GM12878 (cell line): ENCODE measurements around the gene PAX9. TPM values are rescaled to one million over a fixed set of nuclear protein-coding genes. Genes with fewer than 3 reads are reported as not detected.

Experiments
- ATAC-seq: fragments of 200-7000 bp; cut with Tn5 transposase; 3 replicates; pipeline ENCODE4 v1.9.1; 2020; ENCODE audit warnings: mild to moderate bottlenecking, moderate library complexity
- BruUV-seq: library from RNA; stranded (reverse); fragments of 400-500 nt; replicated peaks from 2 replicates; lab custom pipeline; 2021; lab: Mats Ljungman, UMichigan
- CTCF ChIA-PET: fragments of 300-600 bp; sonication (Branson Sonifier 250); formaldehyde crosslinking; extraction: SDS; loops from one replicate; lab custom pipeline; 2021; ENCODE audit warnings: inconsistent platforms; lab: Yijun Ruan, JAX
- POLR2A ChIA-PET: fragments of 350-600 bp; formaldehyde crosslinking; extraction: SDS; loops from one replicate; lab custom pipeline; 2021; ENCODE audit warnings: inconsistent platforms; lab: Charles Lee
- RAD21 ChIA-PET: fragments of 300-600 bp; sonication (Branson Sonifier 250); formaldehyde crosslinking; loops from one replicate; lab custom pipeline; 2023; ENCODE audit warnings: antibody characterized with exemption; ENCODE audit not compliant: unreplicated experiment; lab: Charles Lee
- SMC1A ChIA-PET: fragments of 300-600 bp; sonication (Branson Sonifier 250); formaldehyde crosslinking; loops from one replicate; lab custom pipeline; 2023; ENCODE audit not compliant: unreplicated experiment, uncharacterized antibody; lab: Charles Lee
- DNase-seq: peaks from one replicate; pipeline ENCODE4 v3.0.0-alpha.2; 2011; ENCODE audit warnings: low read depth, low spot score
- FAIRE-seq: peaks from 3 replicates; lab custom pipeline; 2011; peaks lifted over from hg19 to GRCh38; lab: Jason Lieb, UNC
- H2AFZ ChIP-seq: 2 replicates; pipeline ENCODE4 v1.6.0; 2011; ENCODE audit warnings: low read depth, low read length, control low read depth; ENCODE audit not compliant: control insufficient read depth
- H3K27ac ChIP-seq: 2 replicates; pipeline ENCODE4 v1.5.1; 2011; ENCODE audit warnings: control low read depth; ENCODE audit not compliant: control insufficient read depth, insufficient read depth
- H3K27me3 ChIP-seq, 2 experiments: replicated peaks in 1 of 2; 2 replicates each; pipeline versions ENCODE4 v1.6.0 to v1.6.1; 2011; ENCODE audit warnings: low read length in 1 of 2; ENCODE audit not compliant: control insufficient read depth in 2 of 2, insufficient read depth in 2 of 2
- H3K36me3 ChIP-seq, 2 experiments: 2 replicates each; pipeline ENCODE4 v1.5.1; 2011; ENCODE audit warnings: low read length in 1 of 2; ENCODE audit not compliant: control insufficient read depth in 2 of 2, insufficient read depth in 2 of 2
- H3K4me1 ChIP-seq: 2 replicates; pipeline ENCODE4 v1.6.1; 2011; ENCODE audit warnings: mild to moderate bottlenecking, low read length, moderate library complexity, mixed read lengths; ENCODE audit not compliant: control insufficient read depth, insufficient read depth
- H3K4me2 ChIP-seq: 2 replicates; pipeline ENCODE4 v1.6.0; 2011; ENCODE audit warnings: control low read depth; ENCODE audit not compliant: control insufficient read depth, insufficient read depth
- H3K4me3 ChIP-seq: fragments of 200-600 bp; sonication (generic); 2 replicates; pipeline ENCODE4 v1.5.1; 2016
- H3K79me2 ChIP-seq: 2 replicates; pipeline ENCODE4 v1.6.0; 2011; ENCODE audit warnings: low read length; ENCODE audit not compliant: control insufficient read depth, insufficient read depth
- H3K9ac ChIP-seq: 2 replicates; pipeline ENCODE4 v1.8.0; 2011; ENCODE audit warnings: low read length, control low read depth, mixed read lengths; ENCODE audit not compliant: control insufficient read depth, insufficient read depth
- H3K9me3 ChIP-seq: replicated peaks from 3 replicates; pipeline ENCODE4 v1.5.1; 2011; ENCODE audit warnings: mild to moderate bottlenecking, low read length; ENCODE audit not compliant: control insufficient read depth, insufficient read depth
- H4K20me1 ChIP-seq: 2 replicates; pipeline ENCODE4 v1.6.0; 2011; ENCODE audit not compliant: control insufficient read depth, insufficient read depth
- GATAD2B ChIP-seq: fragments of 450-650 bp; conservative IDR thresholded peaks from 2 replicates; pipeline ENCODE4 v1.6.1; 2017; ENCODE audit warnings: low read depth, mild to moderate bottlenecking, moderate library complexity
- HDGF ChIP-seq: fragments of 450-650 bp; IDR thresholded peaks from 2 replicates; pipeline ENCODE4 v1.6.1; 2016; ENCODE audit warnings: antibody characterized with exemption
- IKZF2 ChIP-seq, 2 experiments: fragments of 450-650 bp; IDR thresholded peaks; 2 replicates each; pipeline ENCODE4 v1.6.1; 2017; ENCODE audit warnings: mild to moderate bottlenecking in 2 of 2, moderate library complexity in 2 of 2
- KLF5 ChIP-seq: fragments of 450-650 bp; IDR thresholded peaks from 2 replicates; pipeline ENCODE4 v1.6.1; 2014; ENCODE audit warnings: mild to moderate bottlenecking; ENCODE audit not compliant: partially characterized antibody
- MTA2 ChIP-seq: fragments of 450-650 bp; IDR thresholded peaks from 2 replicates; pipeline ENCODE4 v1.6.1; 2016; ENCODE audit warnings: low read depth, mild to moderate bottlenecking, moderate library complexity
- STAT1 ChIP-seq: fragments of 450-650 bp; conservative IDR thresholded peaks from 2 replicates; pipeline ENCODE4 v1.6.1; 2014; ENCODE audit warnings: antibody characterized with exemption, mild to moderate bottlenecking
- in situ Hi-C: fragments of 300-500 bp; cut with MboI; formaldehyde crosslinking; loops from 9 replicates; pipeline ENCODE4 v1.14.3; 2018; ENCODE audit warnings: mixed read lengths
- intact Hi-C: fragments of 100-400 bp; cut with micrococcal nuclease; formaldehyde crosslinking; loops from one replicate; pipeline ENCODE4 v1.14.2; 2022; ENCODE audit not compliant: unreplicated experiment
- polyA plus RNA-seq, 11 experiments: library from polyadenylated mRNA; depleted of rRNA in 4 of 11; unstranded in 6 of 11; stranded (reverse) in 5 of 11; fragments of >200 nt; fragmentation: Nextera tagmentation in 4 of 11; fragmentation: Illumina TruSeq in 1 of 11; extraction: Ambion mirVana in 4 of 11; extraction: Trizol in 1 of 11; gene quantifications; 1 replicate in 1 of 11; 2 replicates in 10 of 11; pipeline versions ENCODE4 v1.2.1 to v1.2.3, GENCODE V29; 2011 to 2016; ENCODE audit warnings: inconsistent platforms in 2 of 11, missing spikeins in 2 of 11, low read depth in 1 of 11
- total RNA-seq, 4 experiments: library from RNA; depleted of rRNA in 3 of 4; stranded (reverse); fragments of >200 nt in 3 of 4; fragmentation: Illumina TruSeq in 1 of 4; extraction: Trizol in 1 of 4; gene quantifications; 2 replicates each; pipeline versions ENCODE4 v1.2.1 to v1.2.3, GENCODE V29; 2013 to 2021
- TF ChIP-seq, protein P1 (sequence below): fragments of 150-350 bp; IDR thresholded peaks from 2 replicates; pipeline ENCODE4 v1.6.1; 2014; ENCODE audit warnings: mild to moderate bottlenecking, low read depth, low read length

The PAX9 gene
- total and polyA plus RNA-seq, 10 of the 15 experiments (the other 5 are each of a cell fraction or from before 2014, with no cell fraction given): 0.03 to 8.2 (median 0.09) TPM; not detected in 3

DNA sequence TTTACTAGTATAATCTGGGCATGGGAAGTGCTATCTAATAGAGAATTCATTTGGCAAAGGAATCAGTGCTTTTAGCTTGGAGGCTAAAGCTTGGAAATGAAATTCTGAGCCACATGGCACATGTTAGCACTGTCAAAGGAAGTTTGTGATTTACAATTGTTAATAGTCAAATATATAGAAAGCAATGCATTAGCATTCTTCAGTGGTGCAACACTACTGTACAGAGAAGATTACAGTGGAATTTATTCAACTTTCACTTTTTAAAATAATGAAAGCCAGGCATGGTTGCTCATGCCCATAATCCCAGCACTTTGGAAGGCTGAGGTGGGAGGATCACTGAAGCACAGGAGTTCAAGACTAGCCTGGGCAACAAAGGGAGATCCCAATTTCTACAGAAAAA is 45.9 kb downstream of the PAX9 start:
- ChIA-PET RAD21 (no interaction called here), CTCF (no interaction called here), SMC1A (no interaction called here), POLR2A (no interaction called here)
- TF ChIP-seq HDGF: no peak
- no peak for TF ChIP-seq IKZF2 (IDR thresholded peaks at IDR 0.05)
- TF ChIP-seq, protein P1, sequence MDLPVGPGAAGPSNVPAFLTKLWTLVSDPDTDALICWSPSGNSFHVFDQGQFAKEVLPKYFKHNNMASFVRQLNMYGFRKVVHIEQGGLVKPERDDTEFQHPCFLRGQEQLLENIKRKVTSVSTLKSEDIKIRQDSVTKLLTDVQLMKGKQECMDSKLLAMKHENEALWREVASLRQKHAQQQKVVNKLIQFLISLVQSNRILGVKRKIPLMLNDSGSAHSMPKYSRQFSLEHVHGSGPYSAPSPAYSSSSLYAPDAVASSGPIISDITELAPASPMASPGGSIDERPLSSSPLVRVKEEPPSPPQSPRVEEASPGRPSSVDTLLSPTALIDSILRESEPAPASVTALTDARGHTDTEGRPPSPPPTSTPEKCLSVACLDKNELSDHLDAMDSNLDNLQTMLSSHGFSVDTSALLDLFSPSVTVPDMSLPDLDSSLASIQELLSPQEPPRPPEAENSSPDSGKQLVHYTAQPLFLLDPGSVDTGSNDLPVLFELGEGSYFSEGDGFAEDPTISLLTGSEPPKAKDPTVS: no peak
- no peak for TF ChIP-seq MTA2
- TF ChIP-seq GATAD2B: no peak
- no peak for TF ChIP-seq STAT1
- TF ChIP-seq KLF5: no peak
- no peaks in the 10 kb centered on the region for H3K27me3 ChIP-seq
- DNase-seq (no peak), ATAC-seq (no peak), FAIRE-seq (no peak)
- H3K9ac ChIP-seq: no peak overlapping the region
- H3K36me3 ChIP-seq: no peaks in the 10 kb centered on the region
- H2AFZ ChIP-seq: no peak overlapping the region
- no peaks in the 10 kb centered on the region for H3K79me2 ChIP-seq
- no peak overlapping the region for H3K27ac ChIP-seq
- intact Hi-C loops: no loop called here
- no peak overlapping the region for H3K4me3 ChIP-seq
- no TSS peak for BruUV-seq
- H4K20me1 ChIP-seq: no peaks in the 10 kb centered on the region
- no peaks in the 10 kb centered on the region for H3K4me1 ChIP-seq
- in situ Hi-C loops: no loop called here
- no peak overlapping the region for H3K4me2 ChIP-seq
- H3K9me3 ChIP-seq: no peaks in the 10 kb centered on the region
